ENCODE data around the gene KDR. TPM values are rescaled to one million over a fixed set of nuclear protein-coding genes. Genes with fewer than 3 reads are reported as not detected.

KDR gene
- total and polyA plus RNA-seq, 2 experiments from 2014 or later, result 96.0 to 104 TPM

GRCh38 chr4:55087913-55088260, 37.5 kb downstream of the KDR start:
- no peak overlapping the region for H3K4me3 ChIP-seq
- no peaks in the 10 kb centered on the region for H3K9me2 ChIP-seq (replicated peaks; ENCODE audit: insufficient read depth)
- H3K27ac ChIP-seq, result no peak overlapping the region
- no peak for DNase-seq (ENCODE audit: low spot score)
- no peaks in the 10 kb centered on the region for H3K9me3 ChIP-seq (ENCODE audit: low read depth)
- H3K27me3 ChIP-seq, result no peaks in the 10 kb centered on the region
- H3K79me2 ChIP-seq, result no peaks in the 10 kb centered on the region
- no peak overlapping the region for H3K4me2 ChIP-seq
- no peaks in the 10 kb centered on the region for H3K36me3 ChIP-seq (replicated peaks; ENCODE audit: insufficient read depth, low read depth)
- H2AFZ ChIP-seq, result no peak overlapping the region
- no peaks in the 10 kb centered on the region for H3K4me1 ChIP-seq (ENCODE audit: insufficient read depth)
- H4K20me1 ChIP-seq (ENCODE audit: insufficient read depth, poor library complexity, severe bottlenecking), result no peaks in the 10 kb centered on the region
- no peak for TF ChIP-seq EZH2 (IDR thresholded peaks at IDR 0.05; ENCODE audit: borderline replicate concordance)
- WGBS (ENCODE audit: low lambda C conversion rate, missing lambda C conversion rate), result 70% methylated on average over 1 of the region's 1 CpG

- Histone ChIP-seq H3K27me3 (no peaks in the 10 kb centered on the region), H3K9me3 (ENCODE audit: low read depth) (no peaks in the 10 kb centered on the region), H3K27ac (no peak overlapping the region), H4K20me1 (ENCODE audit: insufficient read depth, poor library complexity, severe bottlenecking) (no peaks in the 10 kb centered on the region), H3K9me2 (replicated peaks; ENCODE audit: insufficient read depth) (no peaks in the 10 kb centered on the region), H3K4me3 (no peak overlapping the region), H3K36me3 (replicated peaks; ENCODE audit: insufficient read depth, low read depth) (no peaks in the 10 kb centered on the region), H3K79me2 (no peaks in the 10 kb centered on the region), H2AFZ (no peak overlapping the region), H3K4me2 (no peak overlapping the region), H3K4me1 (ENCODE audit: insufficient read depth) (no peaks in the 10 kb centered on the region)
- 76% methylated on average over 8 of the region's 8 CpGs for WGBS (ENCODE audit: low lambda C conversion rate, missing lambda C conversion rate)
- TF ChIP-seq EZH2 (IDR thresholded peaks at IDR 0.05; ENCODE audit: borderline replicate concordance) (no peak), CTCF (IDR thresholded peaks at IDR 0.05; ENCODE audit: poor library complexity) (no peak)
- DNase-seq (ENCODE audit: low spot score), result no peak
These were observed 38.1 kb downstream of the KDR start for GRCh38 chr4:55087009-55087912.

GRCh38 chr4:55086578-55086977, 38.8 kb downstream of the KDR start:
- TF ChIP-seq EZH2 (IDR thresholded peaks at IDR 0.05; ENCODE audit: borderline replicate concordance) (no peak), CTCF (IDR thresholded peaks at IDR 0.05; ENCODE audit: poor library complexity) (no peak), EZH2phosphoT487 (IDR thresholded peaks at IDR 0.05; ENCODE audit: low read depth, severe bottlenecking, unreplicated experiment) (no peak)
- no peak for DNase-seq (ENCODE audit: low spot score)
- WGBS (ENCODE audit: low lambda C conversion rate, missing lambda C conversion rate), result 72% methylated on average over 6 of the region's 6 CpGs

GRCh38 chr4:55083735-55084134, 41.7 kb downstream of the KDR start:
- no peaks in the 10 kb centered on the region for H3K9me3 ChIP-seq (ENCODE audit: low read depth)
- WGBS (ENCODE audit: low lambda C conversion rate, missing lambda C conversion rate), result over 99% methylated on average over 4 of the region's 4 CpGs
- no peaks in the 10 kb centered on the region for H3K79me2 ChIP-seq
- H3K4me1 ChIP-seq (ENCODE audit: insufficient read depth), result no peaks in the 10 kb centered on the region
- no peaks in the 10 kb centered on the region for H4K20me1 ChIP-seq (ENCODE audit: insufficient read depth, poor library complexity, severe bottlenecking)
- TF ChIP-seq EZH2 (IDR thresholded peaks at IDR 0.05; ENCODE audit: borderline replicate concordance) (no peak), EZH2phosphoT487 (IDR thresholded peaks at IDR 0.05; ENCODE audit: low read depth, severe bottlenecking, unreplicated experiment) (no peak), CTCF (IDR thresholded peaks at IDR 0.05; ENCODE audit: poor library complexity) (no peak)
- no peak for DNase-seq (ENCODE audit: low spot score)
- no peak overlapping the region for H3K4me3 ChIP-seq
- no peak overlapping the region for H2AFZ ChIP-seq
- H3K27ac ChIP-seq, result no peak overlapping the region
- no peaks in the 10 kb centered on the region for H3K27me3 ChIP-seq
- no peaks in the 10 kb centered on the region for H3K9me2 ChIP-seq (replicated peaks; ENCODE audit: insufficient read depth)
- H3K4me2 ChIP-seq, result no peak overlapping the region
- no peaks in the 10 kb centered on the region for H3K36me3 ChIP-seq (replicated peaks; ENCODE audit: insufficient read depth, low read depth)

More at GRCh38 chr4:55086578-55086977, 38.8 kb downstream of the KDR start:
- Histone ChIP-seq H4K20me1 (ENCODE audit: insufficient read depth, poor library complexity, severe bottlenecking) (no peaks in the 10 kb centered on the region), H3K4me1 (ENCODE audit: insufficient read depth) (no peaks in the 10 kb centered on the region), H2AFZ (no peak overlapping the region), H3K27me3 (no peaks in the 10 kb centered on the region), H3K27ac (no peak overlapping the region), H3K9me2 (replicated peaks; ENCODE audit: insufficient read depth) (no peaks in the 10 kb centered on the region), H3K9me3 (ENCODE audit: low read depth) (no peaks in the 10 kb centered on the region), H3K79me2 (no peaks in the 10 kb centered on the region), H3K4me3 (no peak overlapping the region), H3K36me3 (replicated peaks; ENCODE audit: insufficient read depth, low read depth) (no peaks in the 10 kb centered on the region), H3K4me2 (no peak overlapping the region)
